HEK293T (cell line): ENCODE measurements around the gene PLEKHG4.

Experiments
- ARNT ChIP-seq: fragments of 450-650 bp; IDR thresholded peaks from 2 replicates; pipeline ENCODE4 v1.6.1; 2017; ENCODE audit warnings: mild to moderate bottlenecking
- BHLHE40 ChIP-seq: fragments of 450-650 bp; IDR thresholded peaks from 2 replicates; pipeline ENCODE4 v1.6.1; 2016; ENCODE audit warnings: mild to moderate bottlenecking, moderate library complexity, borderline replicate concordance
- ELF4 ChIP-seq: fragments of 450-650 bp; IDR thresholded peaks from 2 replicates; pipeline ENCODE4 v1.6.1; 2017; ENCODE audit warnings: antibody characterized with exemption
- FOXA1 ChIP-seq: fragments of 450-650 bp; IDR thresholded peaks from 2 replicates; pipeline ENCODE4 v1.6.1; 2016; ENCODE audit warnings: mild to moderate bottlenecking
- FOXK2 ChIP-seq: fragments of 450-650 bp; IDR thresholded peaks from 2 replicates; pipeline ENCODE4 v1.6.1; 2016; ENCODE audit warnings: mild to moderate bottlenecking
- FOXM1 ChIP-seq: fragments of 450-650 bp; IDR thresholded peaks from 2 replicates; pipeline ENCODE4 v1.6.1; 2017; ENCODE audit warnings: mild to moderate bottlenecking, borderline replicate concordance
- HDGF ChIP-seq: fragments of 450-650 bp; IDR thresholded peaks from 2 replicates; pipeline ENCODE4 v1.6.1; 2017; ENCODE audit warnings: antibody characterized with exemption, borderline replicate concordance
- LEF1 ChIP-seq: fragments of 450-650 bp; IDR thresholded peaks from 2 replicates; pipeline ENCODE4 v1.6.1; 2017; ENCODE audit warnings: mild to moderate bottlenecking, borderline replicate concordance
- NFRKB ChIP-seq: fragments of 450-650 bp; IDR thresholded peaks from 2 replicates; pipeline ENCODE4 v1.6.1; 2016; ENCODE audit warnings: mild to moderate bottlenecking, moderate library complexity
- SP1 ChIP-seq: fragments of 450-650 bp; IDR thresholded peaks from 2 replicates; pipeline ENCODE4 v1.6.1; 2017
- SUZ12 ChIP-seq: fragments of 450-650 bp; IDR thresholded peaks from 2 replicates; pipeline ENCODE4 v1.6.1; 2016; ENCODE audit warnings: mild to moderate bottlenecking
- TARDBP ChIP-seq: fragments of 450-650 bp; IDR thresholded peaks from 2 replicates; pipeline ENCODE4 v1.6.1; 2016
- ZNF384 ChIP-seq: fragments of 450-650 bp; IDR thresholded peaks from 2 replicates; pipeline ENCODE4 v1.6.1; 2016
- TF ChIP-seq, protein P1 (sequence below): fragments of 450-650 bp; IDR thresholded peaks from 2 replicates; pipeline ENCODE4 v1.6.1; 2016

DNA sequence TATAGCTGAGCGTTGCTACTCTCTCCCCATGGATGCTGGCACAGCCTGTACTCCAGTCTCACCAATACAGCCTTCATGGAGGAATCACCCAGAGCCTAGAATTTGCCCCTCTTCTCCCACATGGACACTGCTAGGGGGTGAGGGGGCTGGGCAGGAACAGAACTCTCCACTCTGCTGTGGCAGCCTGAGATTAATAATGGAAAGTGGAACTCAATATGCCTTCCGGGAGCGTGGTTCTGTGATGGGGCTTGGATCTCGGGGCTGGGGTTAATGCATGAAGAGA is 29.3 kb upstream of the PLEKHG4 start:
- TF ChIP-seq SP1 (no peak), TARDBP (no peak), FOXK2 (no peak), HDGF (no peak), ARNT (no peak), BHLHE40 (no peak), FOXA1 (no peak), SUZ12 (no peak), LEF1 (no peak), FOXM1 (no peak), ELF4 (no peak), ZNF384 (no peak), NFRKB (no peak)
- TF ChIP-seq, protein P1, sequence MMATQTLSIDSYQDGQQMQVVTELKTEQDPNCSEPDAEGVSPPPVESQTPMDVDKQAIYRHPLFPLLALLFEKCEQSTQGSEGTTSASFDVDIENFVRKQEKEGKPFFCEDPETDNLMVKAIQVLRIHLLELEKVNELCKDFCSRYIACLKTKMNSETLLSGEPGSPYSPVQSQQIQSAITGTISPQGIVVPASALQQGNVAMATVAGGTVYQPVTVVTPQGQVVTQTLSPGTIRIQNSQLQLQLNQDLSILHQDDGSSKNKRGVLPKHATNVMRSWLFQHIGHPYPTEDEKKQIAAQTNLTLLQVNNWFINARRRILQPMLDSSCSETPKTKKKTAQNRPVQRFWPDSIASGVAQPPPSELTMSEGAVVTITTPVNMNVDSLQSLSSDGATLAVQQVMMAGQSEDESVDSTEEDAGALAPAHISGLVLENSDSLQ = no peak
